HG03135 (cell line): ENCODE data around the gene BTG2.

ENCODE experiments used
- ATAC-seq: cut with Tn5 transposase; IDR thresholded peaks from one replicate; pipeline ENCODE4 v1.9.1; 2021; ENCODE audit warnings: mild to moderate bottlenecking, moderate library complexity; ENCODE audit not compliant: unreplicated experiment

BTG2 gene

GRCh38 chr1:203338335-203339036 is 33.2 kb downstream of the BTG2 start:
- ATAC-seq, result no peak

DNA sequence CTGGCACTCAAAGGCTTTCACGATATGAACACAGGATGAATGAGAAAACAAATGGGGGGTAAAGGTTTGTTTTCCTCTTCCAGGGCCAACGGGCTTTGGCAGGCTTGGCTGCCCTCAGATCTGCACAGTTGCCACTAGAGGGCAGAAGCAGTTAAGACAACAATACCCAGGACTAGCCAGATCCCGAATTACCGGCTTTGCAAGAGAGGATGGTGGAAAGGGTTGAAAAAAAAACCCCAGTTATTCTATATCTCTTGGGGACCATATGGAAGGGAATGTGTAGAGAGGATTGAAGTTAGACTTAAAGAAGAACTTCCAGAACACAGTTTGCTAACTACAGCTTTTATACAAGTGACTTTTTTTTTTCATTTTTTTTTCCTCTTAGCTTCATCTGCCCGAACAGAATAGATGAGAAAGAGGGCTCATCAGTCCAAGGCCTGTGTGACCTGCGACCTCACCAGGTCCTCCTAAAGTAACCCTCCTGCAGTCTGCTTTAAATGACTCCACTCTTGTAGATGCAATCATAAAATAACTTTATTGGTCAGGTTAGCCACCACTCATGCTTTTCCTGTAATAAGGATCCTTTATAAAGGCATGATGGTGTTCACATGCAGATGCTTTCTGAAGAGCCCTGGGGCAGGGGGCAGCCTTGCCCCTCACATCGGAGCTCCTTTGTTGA is 34.9 kb downstream of the BTG2 start:
- ATAC-seq, result peak; percentile 59

- ATAC-seq, result no peak
These were observed 37.0 kb downstream of the BTG2 start for GRCh38 chr1:203342192-203342940.

DNA sequence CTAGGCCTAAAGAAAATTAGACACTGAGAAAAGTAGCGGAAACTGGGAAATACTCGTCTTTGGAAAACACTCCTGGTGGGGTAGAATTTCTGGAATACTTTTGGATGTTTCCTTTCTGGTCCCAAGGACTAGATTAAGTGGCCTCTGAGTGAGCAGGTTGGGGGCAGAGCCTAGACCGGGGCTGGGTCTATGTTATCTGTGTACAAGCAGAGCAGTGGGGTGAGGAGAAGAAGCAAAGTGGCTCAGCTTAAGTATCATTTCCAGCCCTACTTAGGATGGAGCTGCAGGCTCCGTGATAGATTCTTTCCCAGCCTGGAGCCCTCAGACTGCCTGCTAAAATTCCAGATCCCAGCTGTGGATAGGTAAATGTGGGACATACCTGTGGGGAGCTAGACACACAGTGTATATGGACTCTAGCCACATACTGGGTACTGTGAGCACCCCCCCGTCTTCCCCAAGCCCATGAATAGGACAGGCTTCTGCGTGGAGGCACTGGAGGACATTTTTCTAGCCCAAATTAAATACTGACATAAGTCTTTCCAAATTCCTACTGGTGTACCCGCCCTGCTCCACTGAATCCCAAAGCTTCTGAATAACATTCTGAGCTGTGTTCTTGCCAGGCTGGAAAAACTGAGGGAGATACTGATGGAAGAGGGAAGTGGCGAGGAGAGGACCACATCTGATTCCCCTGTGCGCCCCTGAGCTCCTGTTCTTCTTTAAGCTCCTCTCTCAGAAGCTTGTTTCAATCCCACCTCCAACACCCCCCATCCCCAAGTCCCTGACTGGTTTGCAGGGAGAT is 38.8 kb downstream of the BTG2 start:
- no peak for ATAC-seq

- ATAC-seq, result no peak
These were observed 40.9 kb downstream of the BTG2 start for GRCh38 chr1:203346060-203346768.

- ATAC-seq, result no peak
These were observed 41.4 kb downstream of the BTG2 start for GRCh38 chr1:203346769-203347102.

DNA sequence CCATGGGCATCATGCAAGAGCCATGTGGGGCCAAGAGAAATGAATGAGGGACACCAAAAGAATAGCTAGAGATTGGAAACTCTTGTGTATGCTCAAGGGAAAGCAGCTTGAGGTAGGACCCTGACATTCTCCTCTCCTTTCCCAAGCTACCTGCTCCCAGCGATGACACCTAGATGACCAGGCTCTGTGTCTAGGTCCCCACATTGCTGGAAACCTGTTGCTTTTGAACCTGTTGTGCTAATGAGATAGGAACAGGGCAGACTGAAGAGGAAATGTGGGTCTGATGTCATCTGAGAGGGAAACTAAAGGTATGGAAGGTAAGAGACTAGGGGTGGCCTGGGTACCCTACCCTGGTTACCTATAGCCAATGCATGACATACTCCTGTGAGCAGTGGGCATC is 43.8 kb downstream of the BTG2 start:
- ATAC-seq, result no peak

- ATAC-seq, result no peak
These were observed 44.6 kb downstream of the BTG2 start for GRCh38 chr1:203349773-203350524.

DNA sequence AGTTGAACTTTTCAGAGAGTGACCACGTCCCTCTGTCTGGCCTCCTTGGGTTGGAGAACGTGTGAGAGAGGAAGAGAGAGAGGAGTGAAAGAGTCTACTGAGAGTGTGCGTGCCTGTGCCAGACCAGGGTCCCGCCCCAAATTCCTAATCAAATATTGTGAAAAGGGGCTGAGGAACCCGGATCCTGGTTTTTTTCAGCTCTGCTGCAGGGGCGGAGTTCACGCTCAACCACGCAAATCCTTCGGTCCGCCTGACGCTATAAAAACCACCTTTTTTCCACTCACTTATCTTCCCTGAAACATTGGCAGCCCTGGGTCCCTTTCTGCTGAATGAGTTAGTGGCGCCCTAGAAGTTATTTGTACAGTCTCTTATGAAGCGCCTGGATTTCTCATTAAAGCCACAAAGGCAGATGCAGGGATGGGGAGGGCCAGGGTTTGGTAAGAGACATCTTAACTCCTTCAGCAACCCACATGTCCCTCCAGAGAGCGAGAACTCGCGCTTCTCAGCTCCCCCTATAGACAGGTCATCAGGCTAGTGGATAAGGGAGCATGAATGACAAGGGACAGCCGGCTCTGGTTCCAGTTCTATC is 45.8 kb downstream of the BTG2 start, which contains the start of gene FMOD:
Gene FMOD, minus strand, starts transcription at position 86 of the 589 bp plus-strand sequence. CDS start 2,852 bp downstream, outside the sequence.
- ATAC-seq, result no peak

DNA sequence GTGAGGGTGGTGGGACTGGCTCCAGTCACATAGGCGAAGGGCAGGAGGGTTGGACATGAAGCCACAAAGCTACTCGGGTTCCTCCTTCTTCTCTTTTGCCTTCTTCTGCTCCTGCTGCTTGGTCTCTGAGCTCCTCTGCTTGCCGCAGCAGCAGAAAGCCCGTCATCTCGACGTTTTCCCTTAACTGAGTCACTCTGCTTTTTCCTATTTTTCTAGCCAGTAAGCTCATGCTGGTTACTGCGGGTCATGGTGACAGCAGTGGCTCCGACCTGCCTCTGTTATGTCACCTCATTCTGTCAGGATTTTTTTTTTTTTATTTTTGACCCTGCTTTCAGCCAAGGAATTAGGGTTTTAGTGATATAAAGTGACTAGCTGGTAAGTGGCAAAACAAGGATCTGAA is 48.2 kb downstream of the BTG2 start:
- ATAC-seq, result no peak

- no peak for ATAC-seq
These were observed 48.9 kb downstream of the BTG2 start for GRCh38 chr1:203354246-203354645.

GRCh38 chr1:203359010-203359571 is 53.8 kb downstream of the BTG2 start:
- no peak for ATAC-seq
